Body of pancreas (tissue), 4 donors: ENCODE measurements around the gene CUL4B.

Experiments
- POLR2A ChIP-seq, 3 donors: fragments of 450-650 bp; IDR thresholded peaks; one replicate each; pipeline ENCODE4 v1.6.1; 2016; ENCODE audit warnings: antibody characterized with exemption in 3 of 3, mild to moderate bottlenecking in 2 of 3
- TF ChIP-seq, protein P1 (sequence below), 7 experiments: fragments of 450-650 bp in 4 of 7; fragments of 200-600 bp in 3 of 7; sonication (generic) in 3 of 7; IDR thresholded peaks; one replicate each; pipeline ENCODE4 v1.5.1; 2016 to 2019; ENCODE audit warnings: antibody characterized with exemption in 7 of 7

DNA sequence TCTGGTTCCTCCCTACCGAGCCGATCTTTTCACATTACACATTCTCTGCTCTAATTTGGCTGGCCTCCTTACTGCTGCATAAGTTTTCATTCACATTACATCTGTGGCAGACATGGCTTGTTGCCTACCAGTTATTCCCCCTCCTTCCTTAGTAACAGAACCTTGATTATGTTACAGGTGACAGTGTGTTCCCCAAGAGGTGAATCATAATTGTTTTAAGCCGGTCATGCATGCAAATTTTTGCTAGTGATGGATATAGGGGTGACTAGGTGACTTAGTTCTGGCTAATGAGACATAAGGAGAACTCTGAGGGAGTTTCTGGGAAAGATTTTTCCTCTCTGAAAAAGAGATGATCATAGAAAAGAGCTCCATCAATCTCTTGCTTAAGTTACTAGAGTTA, 83.3 kb downstream of the CUL4B start:
- TF ChIP-seq, protein P1, sequence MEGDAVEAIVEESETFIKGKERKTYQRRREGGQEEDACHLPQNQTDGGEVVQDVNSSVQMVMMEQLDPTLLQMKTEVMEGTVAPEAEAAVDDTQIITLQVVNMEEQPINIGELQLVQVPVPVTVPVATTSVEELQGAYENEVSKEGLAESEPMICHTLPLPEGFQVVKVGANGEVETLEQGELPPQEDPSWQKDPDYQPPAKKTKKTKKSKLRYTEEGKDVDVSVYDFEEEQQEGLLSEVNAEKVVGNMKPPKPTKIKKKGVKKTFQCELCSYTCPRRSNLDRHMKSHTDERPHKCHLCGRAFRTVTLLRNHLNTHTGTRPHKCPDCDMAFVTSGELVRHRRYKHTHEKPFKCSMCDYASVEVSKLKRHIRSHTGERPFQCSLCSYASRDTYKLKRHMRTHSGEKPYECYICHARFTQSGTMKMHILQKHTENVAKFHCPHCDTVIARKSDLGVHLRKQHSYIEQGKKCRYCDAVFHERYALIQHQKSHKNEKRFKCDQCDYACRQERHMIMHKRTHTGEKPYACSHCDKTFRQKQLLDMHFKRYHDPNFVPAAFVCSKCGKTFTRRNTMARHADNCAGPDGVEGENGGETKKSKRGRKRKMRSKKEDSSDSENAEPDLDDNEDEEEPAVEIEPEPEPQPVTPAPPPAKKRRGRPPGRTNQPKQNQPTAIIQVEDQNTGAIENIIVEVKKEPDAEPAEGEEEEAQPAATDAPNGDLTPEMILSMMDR (IDR thresholded peaks at IDR 0.05): no peak
- no peak for TF ChIP-seq POLR2A (IDR thresholded peaks at IDR 0.05)
